Gastrocnemius medialis (tissue), 4 donors: Measurements from ENCODE around the gene GLT6D1.

Experiments
- POLR2A ChIP-seq, 2 donors: fragments of 450-650 bp; IDR thresholded peaks; one replicate each; pipeline ENCODE4 v1.6.1; 2017; ENCODE audit warnings: antibody characterized with exemption in 2 of 2, mild to moderate bottlenecking in 2 of 2, moderate library complexity in 2 of 2
- TF ChIP-seq, protein P1 (sequence below), 5 experiments: fragments of 450-650 bp in 3 of 5; fragments of 200-600 bp in 2 of 5; sonication (generic) in 2 of 5; IDR thresholded peaks in 4 of 5; conservative IDR thresholded peaks in 1 of 5; 1 replicate in 4 of 5; 2 replicates in 1 of 5; pipeline ENCODE4 v1.5.1; 2016 to 2019; ENCODE audit warnings: antibody characterized with exemption in 5 of 5, mild to moderate bottlenecking in 3 of 5, moderate library complexity in 3 of 5

DNA sequence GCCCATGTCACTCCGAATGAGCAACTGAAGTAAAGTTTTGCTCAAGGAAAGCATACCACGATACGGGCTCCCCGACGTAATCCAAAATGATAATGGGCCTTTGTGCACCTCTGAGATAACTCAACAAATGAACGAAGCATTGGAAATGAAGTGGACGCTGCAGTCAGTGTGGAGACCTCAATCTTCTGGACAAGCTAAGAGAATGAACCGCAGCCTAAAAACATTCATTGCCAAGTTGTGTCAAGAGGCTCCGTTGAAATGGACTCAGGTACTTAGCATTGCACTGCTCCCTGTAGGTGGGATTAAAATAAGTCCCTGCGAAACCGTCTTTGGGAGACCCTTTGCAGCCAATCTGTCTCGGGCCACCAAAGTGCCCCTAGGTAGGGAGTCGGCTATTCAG is 19.9 kb upstream of the GLT6D1 start:
- TF ChIP-seq, protein P1, sequence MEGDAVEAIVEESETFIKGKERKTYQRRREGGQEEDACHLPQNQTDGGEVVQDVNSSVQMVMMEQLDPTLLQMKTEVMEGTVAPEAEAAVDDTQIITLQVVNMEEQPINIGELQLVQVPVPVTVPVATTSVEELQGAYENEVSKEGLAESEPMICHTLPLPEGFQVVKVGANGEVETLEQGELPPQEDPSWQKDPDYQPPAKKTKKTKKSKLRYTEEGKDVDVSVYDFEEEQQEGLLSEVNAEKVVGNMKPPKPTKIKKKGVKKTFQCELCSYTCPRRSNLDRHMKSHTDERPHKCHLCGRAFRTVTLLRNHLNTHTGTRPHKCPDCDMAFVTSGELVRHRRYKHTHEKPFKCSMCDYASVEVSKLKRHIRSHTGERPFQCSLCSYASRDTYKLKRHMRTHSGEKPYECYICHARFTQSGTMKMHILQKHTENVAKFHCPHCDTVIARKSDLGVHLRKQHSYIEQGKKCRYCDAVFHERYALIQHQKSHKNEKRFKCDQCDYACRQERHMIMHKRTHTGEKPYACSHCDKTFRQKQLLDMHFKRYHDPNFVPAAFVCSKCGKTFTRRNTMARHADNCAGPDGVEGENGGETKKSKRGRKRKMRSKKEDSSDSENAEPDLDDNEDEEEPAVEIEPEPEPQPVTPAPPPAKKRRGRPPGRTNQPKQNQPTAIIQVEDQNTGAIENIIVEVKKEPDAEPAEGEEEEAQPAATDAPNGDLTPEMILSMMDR (IDR thresholded peaks at IDR 0.05 in 4 of 5, conservative IDR thresholded peaks at IDR 0.05 in 1 of 5) = no peak
- no peak for TF ChIP-seq POLR2A (IDR thresholded peaks at IDR 0.05)
